ENCODE measurements around the gene TMEM158. TPM values are rescaled to one million over a fixed set of nuclear protein-coding genes. Genes with fewer than 3 reads are reported as not detected.

The TMEM158 gene
- 5.7 TPM for total RNA-seq
- long read RNA-seq = 0 reads

DNA sequence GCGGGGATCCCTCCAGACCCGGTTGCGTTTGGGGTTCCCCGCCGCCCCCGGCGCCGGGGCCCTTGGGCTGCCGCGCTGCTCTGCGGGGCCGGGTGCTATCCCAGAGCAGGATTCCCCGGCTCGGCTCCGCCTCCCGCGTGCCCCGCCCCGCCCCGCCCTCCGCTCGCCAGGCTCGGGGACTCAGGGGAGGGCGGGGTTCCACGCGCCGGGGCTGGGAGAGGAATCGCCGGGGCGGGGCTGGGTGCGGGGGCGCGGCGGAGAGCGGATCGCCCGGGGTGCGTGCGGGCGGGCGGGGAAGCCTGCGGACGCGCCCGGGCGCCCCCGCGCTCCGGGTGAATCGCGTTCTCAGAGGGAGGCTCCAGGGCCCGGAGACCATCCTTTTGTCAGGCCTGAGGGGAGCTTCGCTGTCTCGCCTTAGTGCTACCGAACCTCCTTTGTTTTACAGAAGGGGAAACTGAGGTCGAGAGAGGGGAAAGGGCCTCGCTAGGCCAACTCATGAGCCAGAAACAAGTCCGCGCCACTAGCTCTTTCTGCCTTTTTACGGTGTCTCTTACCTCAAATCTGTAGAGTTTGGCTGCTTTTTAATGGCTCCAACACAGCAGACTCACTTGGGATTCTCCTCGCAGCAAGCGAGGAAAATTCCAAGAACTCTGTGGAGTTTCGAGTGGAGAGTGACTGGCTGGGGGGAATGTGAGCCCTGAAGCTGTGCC, at the start of gene TMEM158:
Gene TMEM158 (minus strand): TSS at position 82 of the 710 bp plus-strand sequence. CDS start 260 bp downstream, outside the sequence.
- DNase-seq (ENCODE audit: low spot score) = peak; percentile 93

DNA sequence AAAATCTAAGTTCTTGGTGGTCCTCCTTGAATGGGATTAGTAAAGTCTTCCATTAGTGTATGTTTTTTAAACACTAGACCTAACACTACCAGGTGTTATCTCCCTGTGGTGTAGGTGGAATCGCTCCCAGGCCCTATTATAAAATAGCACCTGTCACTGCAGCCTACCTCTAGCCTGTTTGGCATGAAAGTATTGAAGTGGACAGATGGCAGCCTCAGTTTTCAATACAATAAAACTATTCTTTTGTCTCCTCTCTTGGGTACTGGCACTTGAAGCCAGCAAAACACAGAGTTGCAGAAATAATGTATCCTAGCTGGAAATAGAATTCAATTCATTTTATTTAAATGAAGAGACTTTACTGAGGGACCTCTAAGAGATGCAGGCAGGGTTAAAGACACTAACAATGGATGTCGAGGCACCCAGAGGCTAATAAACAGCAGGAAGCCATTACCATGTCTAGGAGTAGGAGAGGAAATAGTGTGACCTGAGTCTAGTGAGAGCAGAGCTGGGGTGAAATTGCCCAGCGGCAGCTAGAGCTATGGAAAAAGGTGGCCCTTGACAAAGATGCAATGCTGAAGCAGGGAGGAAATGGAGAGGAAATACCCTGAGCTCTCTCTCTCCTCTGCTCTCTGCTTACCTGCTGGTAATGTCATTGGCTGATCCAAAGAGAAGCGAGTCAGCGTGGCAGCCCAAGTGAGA, 49.1 kb upstream of the TMEM158 start:
- no peak for DNase-seq (ENCODE audit: low spot score)

DNA sequence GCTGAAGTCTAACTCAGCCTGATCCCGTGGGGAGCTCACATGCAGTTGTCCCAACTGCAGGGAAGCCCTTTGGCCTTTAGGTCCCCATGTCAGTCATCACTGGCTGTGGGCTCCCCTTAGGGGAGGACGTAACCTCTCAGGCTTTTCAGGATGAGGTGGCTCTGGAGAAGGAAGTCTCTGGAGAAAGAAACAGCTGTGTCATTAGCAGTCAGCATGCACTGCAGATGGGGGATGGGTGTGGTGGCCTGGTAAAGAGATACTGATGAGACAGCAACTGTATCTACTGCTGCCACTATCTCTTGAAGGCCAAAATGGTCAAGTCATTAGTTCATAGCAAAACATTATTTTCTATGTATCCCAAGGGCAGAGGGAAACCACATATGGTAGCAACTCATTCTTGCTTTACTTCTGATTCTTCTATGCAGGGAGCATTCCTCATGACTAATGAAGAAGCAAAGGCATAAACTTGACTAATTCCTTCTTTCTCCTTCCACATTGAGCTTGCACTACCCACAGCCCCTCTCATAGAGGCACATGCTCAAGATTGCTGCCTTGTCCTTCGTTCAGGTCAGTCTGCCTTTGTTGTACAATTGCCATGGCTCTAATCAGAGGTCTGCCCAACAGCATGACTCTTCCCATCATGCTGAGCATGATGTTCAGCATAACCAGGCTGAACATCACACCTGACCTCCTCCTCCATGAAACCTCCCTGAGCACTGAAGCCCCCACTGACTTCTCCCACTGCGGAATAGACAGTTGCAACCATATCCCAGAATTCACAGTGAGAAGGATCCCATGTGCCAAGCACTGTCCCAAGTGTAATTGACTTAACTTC, 47.8 kb upstream of the TMEM158 start:
- DNase-seq (ENCODE audit: low spot score) = no peak

DNA sequence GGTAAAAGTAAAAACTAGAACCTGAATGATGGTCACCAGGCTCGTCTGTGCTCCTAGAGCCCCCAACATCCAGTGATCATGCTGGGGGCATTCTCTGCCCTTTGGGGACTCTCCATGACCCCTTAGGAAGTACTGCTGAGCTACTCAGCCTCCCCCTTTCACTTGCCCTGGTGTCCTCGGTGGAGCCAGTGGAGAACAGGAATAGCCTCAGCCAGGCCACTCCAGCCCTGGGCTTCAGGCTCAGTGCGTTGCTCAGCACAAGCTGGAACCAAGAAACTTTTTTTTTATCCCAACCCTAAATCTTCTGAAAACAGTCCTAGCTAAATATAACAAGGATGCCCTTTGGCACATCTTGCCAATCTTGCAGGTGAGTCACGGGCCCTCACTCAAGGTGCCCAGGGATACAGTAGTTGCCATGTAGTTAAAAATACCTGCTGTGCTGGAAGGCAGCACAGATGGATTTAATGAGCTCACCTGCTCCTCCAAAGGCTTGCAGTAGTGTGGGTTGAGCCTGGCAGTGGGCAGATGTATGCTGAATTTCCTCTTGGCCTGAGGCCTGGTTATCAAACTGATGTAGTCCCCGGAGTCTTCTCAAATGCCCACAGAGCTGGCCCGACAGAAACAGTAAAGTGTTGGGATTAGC, 46.9 kb upstream of the TMEM158 start:
- DNase-seq (ENCODE audit: low spot score) = no peak

DNA sequence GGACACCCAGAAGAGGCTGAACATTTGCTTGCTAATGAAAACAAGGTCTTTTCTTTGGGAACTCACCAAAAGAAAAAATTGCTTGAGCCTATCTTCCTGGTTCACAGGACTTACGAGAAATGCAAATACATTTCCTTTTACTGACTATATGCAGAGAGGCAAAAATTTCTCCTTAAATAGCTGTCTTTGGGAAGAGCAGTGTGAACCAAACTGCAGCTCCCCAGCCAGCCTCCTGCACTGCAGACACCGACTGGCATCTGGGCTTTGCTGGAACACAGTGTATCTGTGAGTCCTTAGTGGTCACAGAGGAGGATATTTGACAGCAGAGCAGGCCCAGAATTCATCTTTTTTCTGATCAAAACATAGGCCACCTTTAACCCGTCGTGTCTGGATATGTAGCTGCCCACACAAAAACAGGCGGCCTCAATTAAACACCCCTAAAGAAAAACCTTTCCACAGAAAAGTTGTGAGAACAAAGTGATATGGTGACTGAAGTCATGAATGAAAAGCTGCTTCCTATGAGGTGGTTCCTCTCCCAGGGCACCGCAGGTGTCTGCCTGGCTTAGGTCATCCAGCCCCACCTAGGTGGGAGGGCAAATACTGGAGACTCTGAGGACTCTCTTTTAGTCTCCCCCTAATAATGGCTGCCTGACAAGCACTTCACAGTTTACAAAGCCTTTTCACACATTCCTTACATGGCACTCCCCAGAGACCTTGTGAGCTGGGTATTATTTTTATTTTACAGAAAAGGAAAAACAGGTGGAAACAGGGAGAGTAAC, 46.1 kb upstream of the TMEM158 start:
- no peak for DNase-seq (ENCODE audit: low spot score)

DNA sequence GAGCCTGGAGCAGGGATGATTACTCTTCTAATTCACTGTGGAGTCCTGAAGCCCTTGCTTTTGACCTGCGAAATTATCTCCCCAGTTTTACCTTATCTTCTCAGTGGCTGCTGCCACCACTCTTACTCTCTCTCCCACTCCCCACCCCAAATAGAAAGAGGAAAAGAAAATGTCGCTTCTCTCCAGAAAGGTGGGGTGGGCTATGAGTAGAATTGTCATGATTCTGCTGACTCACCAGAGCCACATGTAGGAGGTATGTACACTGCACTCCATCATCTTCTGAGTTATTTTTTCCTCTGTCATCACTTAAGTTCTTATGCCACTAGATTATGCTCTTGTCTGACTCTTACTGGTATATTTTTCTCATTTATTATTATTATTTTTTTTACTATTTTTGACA, 43.9 kb upstream of the TMEM158 start:
- DNase-seq (ENCODE audit: low spot score) = no peak

DNA sequence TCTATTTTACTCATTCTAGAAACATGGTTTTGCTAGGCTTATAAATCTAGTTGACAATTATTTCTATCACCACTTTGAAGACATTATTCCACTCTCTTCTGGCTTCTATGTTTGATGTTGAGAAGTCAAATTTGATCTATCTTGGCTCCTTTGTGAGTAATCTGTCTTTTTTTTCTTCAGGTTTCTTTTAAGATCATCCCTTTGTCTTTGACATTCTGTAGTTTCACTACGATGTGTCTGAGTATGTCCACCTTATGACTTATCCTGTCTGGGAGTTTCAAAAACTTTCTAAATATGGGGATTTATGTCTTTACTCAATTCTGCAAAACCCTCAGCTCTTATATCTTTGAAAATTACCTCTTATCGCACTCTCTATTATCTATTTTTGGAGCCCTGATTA, 41.0 kb upstream of the TMEM158 start:
- DNase-seq (ENCODE audit: low spot score) = no peak

DNA sequence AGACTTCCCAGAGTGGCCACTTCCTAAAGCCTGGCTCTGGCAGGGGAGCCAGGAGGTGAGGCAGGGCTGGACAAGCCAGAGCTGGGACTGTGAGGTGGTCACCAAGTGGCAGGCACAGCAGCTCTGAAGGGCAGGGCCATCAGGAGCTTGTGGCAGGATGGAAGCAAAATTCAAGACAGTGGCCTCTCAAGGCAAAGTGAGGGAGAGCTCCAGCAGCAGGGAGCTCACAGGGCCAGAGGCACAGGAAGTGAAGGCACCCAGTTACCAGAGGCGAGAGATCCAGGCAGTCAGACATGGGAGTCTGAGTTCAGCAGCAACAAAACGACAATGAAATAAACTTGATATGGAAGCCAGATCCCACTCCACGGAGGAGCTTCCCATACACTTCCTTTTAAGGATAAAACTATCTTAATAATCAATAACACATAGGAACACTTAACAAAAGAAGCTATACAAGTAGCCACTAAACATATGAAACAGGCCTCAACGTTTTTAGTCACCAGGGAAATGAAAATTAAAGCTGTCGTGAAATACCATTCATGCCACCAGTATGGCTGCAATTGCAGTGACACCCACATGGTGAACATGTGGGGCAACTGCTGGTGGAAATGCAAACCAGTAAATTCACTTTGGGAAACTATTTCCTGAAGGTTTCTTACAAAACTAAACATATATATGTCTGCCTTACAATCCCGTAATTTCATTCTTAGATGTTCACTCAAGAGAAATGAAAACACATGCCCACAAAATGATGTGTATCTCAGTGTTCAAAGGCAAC, 35.4 kb upstream of the TMEM158 start:
- no peak for DNase-seq (ENCODE audit: low spot score)

DNA sequence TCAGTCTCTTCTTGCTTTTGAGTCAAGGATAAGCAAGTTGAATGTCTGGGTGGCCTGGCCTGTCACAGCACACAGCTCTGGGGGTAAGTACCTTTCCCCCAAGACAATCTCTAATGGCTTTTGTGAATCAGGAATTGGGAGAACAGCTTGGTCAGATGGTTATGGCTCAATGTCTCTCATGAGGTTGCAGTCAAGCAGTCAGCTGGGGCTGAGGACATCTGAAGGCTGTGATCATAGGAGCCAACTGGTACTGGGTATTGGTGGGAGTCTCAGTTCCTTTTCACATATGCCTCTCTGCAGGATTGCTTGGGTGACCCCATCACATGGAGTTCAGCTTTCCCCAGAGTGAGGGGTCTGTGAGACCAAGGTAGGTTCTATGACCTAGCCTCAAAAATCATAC, 33.0 kb upstream of the TMEM158 start:
- no peak for DNase-seq (ENCODE audit: low spot score)

DNA sequence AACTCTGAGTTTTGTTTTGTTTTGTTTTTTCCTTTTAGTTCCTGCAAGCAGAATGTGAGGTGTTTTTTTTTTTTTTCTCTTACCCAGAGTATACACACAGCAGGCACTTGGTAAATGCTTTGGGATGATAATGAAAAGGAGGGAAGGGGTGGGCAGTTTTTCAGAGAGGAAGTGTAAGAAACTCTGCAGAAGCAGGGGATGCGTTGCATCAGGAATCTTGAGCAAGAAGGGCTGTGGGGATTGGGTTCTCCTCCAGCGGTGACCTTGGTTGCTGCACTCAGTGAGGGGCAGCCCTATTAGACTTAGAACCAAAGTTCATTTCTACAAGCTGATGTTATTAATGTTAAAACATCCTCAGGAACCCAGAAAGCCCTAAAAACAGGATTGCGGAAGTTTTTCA, 32.2 kb upstream of the TMEM158 start:
- DNase-seq (ENCODE audit: low spot score) = no peak

DNA sequence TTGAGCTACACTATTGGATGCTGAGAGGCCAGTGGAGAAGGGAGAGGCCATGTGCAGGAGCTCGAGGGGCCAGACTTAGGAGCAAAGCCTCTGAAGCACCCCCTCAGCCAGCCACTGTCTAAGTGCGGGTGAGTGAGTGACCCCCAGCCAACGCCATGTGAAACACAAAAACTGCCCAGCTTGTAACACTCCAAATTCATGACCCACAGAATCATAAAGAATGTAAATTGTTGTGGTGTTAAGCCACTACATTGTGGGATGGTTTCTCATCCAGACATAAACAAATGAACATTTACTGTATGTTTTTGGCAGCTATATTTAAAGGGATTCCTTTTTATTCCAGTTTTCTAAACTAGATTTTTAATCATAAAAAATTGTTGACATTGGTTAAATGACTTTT, 27.2 kb upstream of the TMEM158 start:
- no peak for DNase-seq (ENCODE audit: low spot score)

DNA sequence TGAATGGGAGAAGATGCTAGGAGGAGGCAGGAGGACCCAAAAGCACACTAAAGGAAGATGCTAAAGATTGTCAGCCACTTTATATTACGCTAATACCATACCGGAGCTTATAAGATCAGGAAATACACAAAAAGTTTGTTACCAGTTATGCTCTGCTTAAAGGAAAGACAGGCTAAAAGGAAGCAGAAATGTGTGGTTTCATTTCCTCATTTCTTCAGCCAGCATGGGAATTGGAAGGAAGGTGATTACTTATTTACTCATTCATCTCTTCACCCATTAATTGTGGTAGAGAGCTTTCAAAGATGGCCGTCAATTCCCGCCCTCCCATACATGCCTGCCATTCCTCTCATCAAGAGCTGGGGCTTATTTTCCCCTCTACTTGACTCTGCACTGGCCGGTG, 26.7 kb upstream of the TMEM158 start:
- DNase-seq (ENCODE audit: low spot score) = no peak

DNA sequence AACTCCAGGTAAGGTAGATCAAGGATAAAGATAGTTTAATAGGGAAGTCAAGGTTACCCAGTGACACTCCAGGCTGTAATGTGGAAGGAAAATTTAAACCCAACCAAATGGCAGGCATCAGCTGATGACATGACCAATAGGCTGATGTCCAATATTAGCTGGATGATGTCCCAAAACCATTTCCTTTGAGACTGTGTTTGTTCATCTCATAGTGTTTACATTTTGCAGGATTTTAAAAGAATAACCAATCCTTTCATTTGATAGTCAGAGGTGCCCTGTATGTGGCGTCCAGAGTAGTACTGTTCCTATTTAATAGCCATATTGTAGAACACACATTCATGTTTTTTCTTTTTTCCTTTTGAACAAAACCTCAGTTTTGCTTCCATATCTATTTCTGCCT, 23.3 kb upstream of the TMEM158 start:
- DNase-seq (ENCODE audit: low spot score) = no peak

DNA sequence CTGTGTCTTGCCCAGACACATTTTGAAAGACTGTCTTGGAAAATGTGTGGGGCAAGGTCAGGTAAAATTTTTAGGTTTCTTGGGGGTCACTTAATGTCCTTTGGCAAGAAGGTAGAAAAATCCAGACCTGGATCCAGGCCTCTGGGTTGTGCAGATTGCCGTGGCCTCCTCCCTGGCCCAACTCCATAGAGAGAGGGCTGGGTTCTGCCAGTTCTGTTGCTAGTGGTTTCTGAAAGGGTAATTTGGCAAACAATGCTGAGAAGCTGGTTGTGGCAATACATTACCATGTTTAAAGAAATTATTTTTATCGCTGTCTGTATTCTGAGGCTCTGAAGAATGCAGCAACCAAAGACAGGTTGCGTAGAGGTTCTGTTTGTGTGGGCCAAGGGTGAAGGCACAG, 20.2 kb upstream of the TMEM158 start:
- DNase-seq (ENCODE audit: low spot score) = no peak

DNA sequence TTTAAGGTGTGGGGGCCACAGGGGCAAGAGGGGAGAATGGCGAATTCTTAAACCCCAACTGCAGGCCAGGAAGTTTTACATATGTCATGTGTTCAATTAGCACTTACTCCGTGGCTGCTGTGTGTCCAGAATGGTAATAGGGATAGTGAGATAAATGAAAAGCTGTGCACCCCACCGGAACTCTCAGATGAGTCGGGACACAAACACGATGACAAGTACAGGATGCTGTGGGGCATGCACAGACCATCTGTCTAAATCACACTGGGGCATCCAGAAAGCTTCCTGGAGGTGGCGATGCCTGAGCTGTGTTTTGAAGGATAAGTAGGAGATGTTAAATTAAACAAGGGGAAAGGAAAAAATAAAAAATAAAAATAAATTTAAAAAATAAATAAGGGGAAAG, 18.3 kb upstream of the TMEM158 start:
- no peak for DNase-seq (ENCODE audit: low spot score)

DNA sequence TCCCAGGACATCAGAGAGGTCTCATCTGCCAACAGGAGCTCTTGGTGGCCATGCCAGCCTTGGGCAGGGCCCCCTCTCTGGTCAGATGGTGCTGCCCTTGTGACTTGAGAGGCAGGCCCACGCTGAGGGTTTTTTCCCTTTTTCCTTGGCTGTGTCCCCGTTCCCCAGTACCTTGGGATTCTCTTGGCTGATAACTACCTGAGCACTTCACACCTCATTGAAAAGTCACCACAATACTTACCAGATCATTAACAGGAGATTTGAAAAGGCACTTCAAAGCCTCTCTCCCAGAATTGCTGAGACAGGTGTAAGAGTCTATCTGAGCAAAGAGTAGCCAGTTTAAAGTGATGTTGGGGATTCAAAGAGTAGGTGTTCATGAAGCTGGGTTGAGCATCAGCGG, 15.1 kb upstream of the TMEM158 start:
- no peak for DNase-seq (ENCODE audit: low spot score)

DNA sequence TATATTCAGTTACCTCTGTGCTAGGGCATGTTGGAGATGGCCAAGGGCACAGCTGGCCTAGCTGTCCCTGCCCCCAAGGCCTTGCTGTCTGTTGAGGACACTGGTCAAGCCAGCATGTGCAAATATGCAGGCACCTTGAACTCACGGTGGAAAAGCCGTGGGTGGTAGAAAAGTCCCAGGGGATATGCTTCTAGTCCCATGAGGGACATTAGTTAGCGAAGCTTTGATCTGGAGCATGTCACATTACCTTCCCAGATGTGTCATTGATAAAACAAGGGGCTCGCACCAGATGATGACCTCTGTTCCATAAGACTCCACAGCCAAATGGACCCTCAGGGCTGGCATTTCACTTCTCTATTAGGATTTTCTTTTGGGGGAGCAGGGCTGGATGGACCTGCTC, 14.2 kb upstream of the TMEM158 start:
- no peak for DNase-seq (ENCODE audit: low spot score)

DNA sequence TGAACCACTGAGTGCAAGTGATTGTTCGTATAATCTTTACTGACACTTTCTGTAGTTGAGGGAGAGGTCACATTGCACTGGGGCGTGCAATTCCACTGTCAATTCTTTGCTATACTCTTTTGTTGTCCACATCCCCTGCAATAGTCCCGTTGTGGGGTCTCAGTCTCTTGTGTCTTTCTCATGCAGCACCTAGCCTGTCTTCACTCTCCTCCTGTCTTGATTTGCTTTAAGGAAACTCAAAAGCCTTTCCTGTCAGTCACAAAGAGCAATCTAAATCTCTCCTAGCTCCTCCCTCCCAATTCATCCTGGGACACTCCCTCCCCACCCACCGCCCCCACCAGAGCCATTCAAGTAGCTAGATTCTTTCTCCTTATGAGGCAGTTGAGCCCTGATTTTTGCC, 13.2 kb upstream of the TMEM158 start:
- no peak for DNase-seq (ENCODE audit: low spot score)

DNA sequence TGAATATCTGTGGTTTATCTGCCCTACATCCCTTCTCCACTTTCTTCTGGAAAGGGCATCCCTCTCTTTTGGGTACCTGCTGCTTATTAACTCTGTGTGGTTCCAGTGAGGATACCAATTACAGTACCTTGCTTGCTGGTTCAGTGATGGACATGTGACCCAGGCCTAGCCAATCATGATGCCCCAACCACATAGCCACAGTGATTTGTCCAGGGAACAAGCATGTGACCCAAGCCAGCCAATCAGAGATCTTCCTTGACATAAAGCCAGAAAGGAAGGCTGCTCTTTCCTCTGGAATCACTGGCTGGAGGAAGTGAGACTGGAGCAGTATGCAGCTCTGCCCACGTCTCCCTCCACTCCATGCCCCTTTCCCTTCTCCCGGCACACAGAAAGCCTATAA, 10.9 kb upstream of the TMEM158 start:
- no peak for DNase-seq (ENCODE audit: low spot score)

DNA sequence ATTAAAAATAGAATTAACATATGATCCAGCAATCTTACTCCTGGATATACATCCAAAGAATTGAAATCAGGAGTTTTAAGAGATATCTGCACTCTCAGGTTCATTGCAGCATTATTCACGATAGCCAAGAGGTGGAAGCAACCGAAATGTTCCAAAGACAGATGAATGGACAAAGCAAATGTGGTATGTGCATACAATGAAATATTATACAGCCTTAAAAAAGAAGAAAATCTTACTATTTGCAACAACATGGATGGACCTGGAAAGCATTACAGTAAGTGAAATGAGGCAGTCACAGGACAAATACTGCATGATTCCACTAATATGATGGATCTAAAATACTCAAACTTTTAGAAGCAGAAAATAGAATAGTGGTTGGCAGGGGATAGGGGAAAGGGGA, 9.3 kb upstream of the TMEM158 start:
- no peak for DNase-seq (ENCODE audit: low spot score)
